22Rv1 (cell line): ENCODE measurements around the gene TLE3.

Experiments used
- CTCF ChIP-seq: fragments of 450-650 bp; IDR thresholded peaks from 2 replicates; pipeline ENCODE4 v1.5.1; 2017; ENCODE audit warnings: mild to moderate bottlenecking
- ZFX ChIP-seq: fragments of 450-650 bp; IDR thresholded peaks from 2 replicates; pipeline ENCODE4 v1.6.1; 2017; ENCODE audit warnings: antibody characterized with exemption, borderline replicate concordance

GRCh38 chr15:70023064-70023768 is 74.5 kb downstream of the TLE3 start:
- no peak for TF ChIP-seq CTCF
- no peak for TF ChIP-seq ZFX
